ENCODE results near the gene SMTN.

- TF ChIP-seq CTCF (IDR thresholded peaks at IDR 0.05), result no peak
- no peak for TF ChIP-seq POLR2A (IDR thresholded peaks at IDR 0.05)
These were observed 17.0 kb downstream of the SMTN start for GRCh38 chr22:31097941-31098631.

Data from tibial nerve (tissue), 3 donors.